HG03460 (cell line): ENCODE results near the gene SINHCAF.
"Not testable (repeated sequence)": the region's sequence is repeated elsewhere in the genome, so short reads cannot be mapped to it uniquely, and the experiment has no call there.

Experiments
- ATAC-seq: cut with Tn5 transposase; IDR thresholded peaks from one replicate; pipeline ENCODE4 v1.9.1; 2021; ENCODE audit not compliant: unreplicated experiment

Gene SINHCAF

GRCh38 chr12:31265722-31266121, 60.2 kb downstream of the SINHCAF start:
- ATAC-seq = no peak

GRCh38 chr12:31263661-31264060, 62.3 kb downstream of the SINHCAF start:
- ATAC-seq = no peak

- ATAC-seq = no peak
Measured at GRCh38 chr12:31261744-31262143, 64.2 kb downstream of the SINHCAF start.

- ATAC-seq = no peak
Measured at GRCh38 chr12:31260840-31261239, 65.1 kb downstream of the SINHCAF start.

- no peak for ATAC-seq
Measured at GRCh38 chr12:31259136-31259886, 66.6 kb downstream of the SINHCAF start.

GRCh38 chr12:31257784-31258183, 68.2 kb downstream of the SINHCAF start:
- ATAC-seq = no peak

- not testable (repeated sequence) for ATAC-seq
Measured at GRCh38 chr12:31251707-31252611, 74.0 kb downstream of the SINHCAF start.

- no peak for ATAC-seq
Measured at GRCh38 chr12:31250179-31250578, 75.8 kb downstream of the SINHCAF start.

GRCh38 chr12:31249356-31249755, 76.6 kb downstream of the SINHCAF start:
- no peak for ATAC-seq

- no peak for ATAC-seq
Measured at GRCh38 chr12:31248815-31249214, 77.1 kb downstream of the SINHCAF start.

GRCh38 chr12:31248337-31248736, 77.6 kb downstream of the SINHCAF start:
- ATAC-seq = no peak

GRCh38 chr12:31246470-31246850, 79.5 kb downstream of the SINHCAF start:
- no peak for ATAC-seq

GRCh38 chr12:31245822-31246469, 80.0 kb downstream of the SINHCAF start:
- no peak for ATAC-seq

- ATAC-seq = not testable (repeated sequence)
Measured at GRCh38 chr12:31242418-31242817, 83.5 kb downstream of the SINHCAF start.

- peak; percentile 77 for ATAC-seq
Measured at GRCh38 chr12:31238764-31239387, 87.1 kb downstream of the SINHCAF start.

GRCh38 chr12:31238333-31238732, 87.6 kb downstream of the SINHCAF start:
- not testable (repeated sequence) for ATAC-seq

- ATAC-seq = no peak
Measured at GRCh38 chr12:31236998-31237637, 88.8 kb downstream of the SINHCAF start.

- ATAC-seq = no peak
Measured at GRCh38 chr12:31235868-31236395, 90.0 kb downstream of the SINHCAF start.

- ATAC-seq = no peak
Measured at GRCh38 chr12:31234955-31235867, 90.7 kb downstream of the SINHCAF start.
